ENCODE results near the gene AFAP1L2.
"Not testable (repeated sequence)": the region's sequence is repeated elsewhere in the genome, so short reads cannot be mapped to it uniquely, and the experiment has no call there.

Gene AFAP1L2

DNA sequence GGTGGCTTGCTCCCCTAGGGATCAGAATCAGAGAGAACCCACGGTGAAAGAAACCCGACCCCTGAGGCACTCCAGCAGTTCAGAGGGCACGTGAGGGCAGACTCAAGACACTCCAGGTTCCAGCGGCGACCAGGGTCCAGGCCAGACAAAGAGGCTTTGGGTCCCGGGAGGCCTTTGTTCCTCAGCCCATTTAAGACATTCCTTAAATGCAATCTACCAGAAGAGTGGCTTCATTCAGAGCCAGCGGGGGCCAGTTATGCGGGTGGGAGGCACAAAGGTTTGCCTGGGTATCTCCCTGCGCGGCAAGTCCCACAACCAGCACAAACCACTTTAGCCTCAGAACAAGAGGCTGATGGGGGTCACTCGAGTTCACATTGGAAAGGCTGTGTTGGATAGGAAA is 53.6 kb downstream of the AFAP1L2 start:
- no peaks in the 10 kb centered on the region for H3K36me3 ChIP-seq (ENCODE audit: control insufficient read depth, insufficient read depth, low read length)
- no peak overlapping the region for H3K27ac ChIP-seq (ENCODE audit: low read length)
- H3K4me1 ChIP-seq (ENCODE audit: control insufficient read depth, insufficient read depth, low read length), result no peaks in the 10 kb centered on the region
- H3K4me3 ChIP-seq (ENCODE audit: low read length), result no peak overlapping the region
- no peaks in the 10 kb centered on the region for H3K9me3 ChIP-seq (ENCODE audit: control insufficient read depth, insufficient read depth, low read length)
- no peak for DNase-seq (ENCODE audit: low read depth, low spot score)
- WGBS (ENCODE audit: insufficient coverage, insufficient read length), result no CpG with 5 or more reads among the region's 11 CpGs
- no peaks in the 10 kb centered on the region for H3K27me3 ChIP-seq (ENCODE audit: control insufficient read depth, insufficient read depth, low read length)

DNA sequence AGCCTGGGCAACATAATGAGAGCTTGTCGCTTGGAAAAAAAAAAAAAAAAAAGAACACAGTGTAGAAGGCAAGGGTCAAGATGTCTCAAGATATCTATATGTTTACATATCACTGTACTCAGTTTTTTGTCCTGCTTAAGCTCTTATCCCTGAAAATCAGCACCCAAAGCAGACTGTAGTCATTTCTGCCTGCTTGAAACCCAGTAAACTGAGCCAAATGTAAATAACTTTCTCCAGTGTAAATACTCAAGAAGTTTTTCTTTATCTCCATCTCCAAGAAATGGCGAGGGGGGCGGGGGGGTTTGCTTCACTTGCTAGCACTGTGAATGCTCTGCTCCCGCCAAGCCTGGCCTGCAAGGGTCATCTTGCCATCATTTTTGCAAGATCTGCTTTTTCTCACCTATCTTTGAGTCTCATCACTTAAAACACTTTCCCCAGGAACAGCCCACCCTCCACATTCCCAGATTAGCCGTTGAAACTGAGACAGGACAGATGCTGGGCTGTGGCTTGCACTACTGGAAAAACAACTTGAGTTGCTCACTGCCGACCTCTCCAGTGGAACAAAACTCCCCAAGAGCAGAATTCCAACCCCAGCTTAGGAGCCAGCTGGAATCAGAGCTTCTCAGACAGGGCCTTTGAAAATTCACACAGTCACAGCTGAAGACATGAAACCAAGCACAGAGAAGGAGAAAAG is 54.6 kb downstream of the AFAP1L2 start:
- DNase-seq (ENCODE audit: low read depth, low spot score), result no peak
- H3K4me1 ChIP-seq (ENCODE audit: control insufficient read depth, insufficient read depth, low read length), result no peaks in the 10 kb centered on the region
- WGBS (ENCODE audit: insufficient coverage, insufficient read length), result no CpG with 5 or more reads among the region's 6 CpGs
- no peak overlapping the region for H3K27ac ChIP-seq (ENCODE audit: low read length)
- H3K27me3 ChIP-seq (ENCODE audit: control insufficient read depth, insufficient read depth, low read length), result no peaks in the 10 kb centered on the region
- no peak overlapping the region for H3K4me3 ChIP-seq (ENCODE audit: low read length)
- no peaks in the 10 kb centered on the region for H3K36me3 ChIP-seq (ENCODE audit: control insufficient read depth, insufficient read depth, low read length)
- no peaks in the 10 kb centered on the region for H3K9me3 ChIP-seq (ENCODE audit: control insufficient read depth, insufficient read depth, low read length)

DNA sequence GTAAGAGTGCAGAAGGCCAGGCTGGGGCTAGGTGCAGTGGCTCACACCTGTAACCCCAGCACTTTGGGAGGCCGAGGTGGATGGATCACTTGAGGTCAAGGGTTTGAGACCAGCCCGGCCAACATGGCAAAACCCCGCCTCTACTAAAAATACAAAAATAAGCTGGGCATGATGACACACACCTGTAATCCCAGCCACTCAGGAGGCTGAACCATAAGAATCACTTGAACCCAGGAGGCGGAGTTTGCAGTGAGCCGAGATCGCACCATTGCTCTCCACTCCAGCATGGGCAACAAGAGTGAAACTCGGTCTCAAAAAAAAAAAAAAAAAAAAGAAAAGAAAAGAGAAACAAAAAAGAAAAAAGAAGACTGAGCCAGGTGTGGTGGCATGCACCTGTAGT is 55.2 kb downstream of the AFAP1L2 start:
- WGBS (ENCODE audit: insufficient coverage, insufficient read length), result no CpG with 5 or more reads among the region's 7 CpGs

DNA sequence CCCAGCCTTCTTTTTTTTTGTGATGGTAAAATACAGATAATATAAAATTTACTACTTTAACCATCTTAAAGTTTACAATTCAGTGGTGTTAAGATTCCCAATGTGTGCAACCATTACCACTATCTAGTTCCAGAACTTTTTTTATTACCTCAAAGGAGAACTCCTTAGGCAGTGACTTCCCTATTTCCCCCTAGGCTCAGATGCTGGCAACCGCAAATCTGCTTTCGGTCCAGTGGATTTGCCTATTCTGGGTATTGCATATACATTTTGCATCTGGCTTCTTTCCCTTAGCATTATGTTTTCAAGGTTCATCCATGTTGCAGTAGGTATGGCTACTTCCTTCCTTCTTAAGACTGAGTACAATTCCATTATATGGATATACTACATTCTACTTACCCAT is 56.5 kb downstream of the AFAP1L2 start:
- H3K4me3 ChIP-seq (ENCODE audit: low read length), result no peak overlapping the region
- no peaks in the 10 kb centered on the region for H3K9me3 ChIP-seq (ENCODE audit: control insufficient read depth, insufficient read depth, low read length)
- no peaks in the 10 kb centered on the region for H3K36me3 ChIP-seq (ENCODE audit: control insufficient read depth, insufficient read depth, low read length)
- no peaks in the 10 kb centered on the region for H3K27me3 ChIP-seq (ENCODE audit: control insufficient read depth, insufficient read depth, low read length)
- no peak for DNase-seq (ENCODE audit: low read depth, low spot score)
- H3K4me1 ChIP-seq (ENCODE audit: control insufficient read depth, insufficient read depth, low read length), result no peaks in the 10 kb centered on the region
- no CpG with 5 or more reads among the region's 2 CpGs for WGBS (ENCODE audit: insufficient coverage, insufficient read length)
- H3K27ac ChIP-seq (ENCODE audit: low read length), result no peak overlapping the region

More for the DNA sequence above, 55.2 kb downstream of the AFAP1L2 start:
- DNase-seq (ENCODE audit: low read depth, low spot score); H3K4me3 ChIP-seq (ENCODE audit: low read length); H3K36me3 ChIP-seq (ENCODE audit: control insufficient read depth, insufficient read depth, low read length); H3K9me3 ChIP-seq (ENCODE audit: control insufficient read depth, insufficient read depth, low read length); H3K4me1 ChIP-seq (ENCODE audit: control insufficient read depth, insufficient read depth, low read length); H3K27ac ChIP-seq (ENCODE audit: low read length); H3K27me3 ChIP-seq (ENCODE audit: control insufficient read depth, insufficient read depth, low read length): not testable (repeated sequence)

DNA sequence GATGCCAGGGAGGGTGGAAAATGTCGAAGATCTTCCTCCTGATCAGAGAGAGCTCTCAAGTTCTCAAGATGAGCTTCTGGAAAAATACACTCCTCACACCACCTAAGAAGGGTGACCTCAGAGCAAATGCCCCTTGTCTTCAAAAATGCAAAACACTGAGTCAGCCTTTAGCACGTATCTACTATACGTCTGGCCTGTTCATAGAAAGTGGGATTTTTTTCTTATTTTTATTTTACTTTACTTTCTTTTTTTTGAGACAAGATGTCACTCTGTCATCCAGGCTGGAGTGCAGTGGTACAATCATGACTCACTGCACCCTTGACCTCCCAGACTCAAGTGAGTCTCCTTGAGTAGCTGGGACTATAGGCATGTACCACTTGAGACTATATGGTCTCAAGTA is 57.1 kb downstream of the AFAP1L2 start:
- WGBS (ENCODE audit: insufficient coverage, insufficient read length), result no CpG with 5 or more reads among the region's 3 CpGs
- DNase-seq (ENCODE audit: low read depth, low spot score), result no peak
- no peak overlapping the region for H3K4me3 ChIP-seq (ENCODE audit: low read length)
- H3K36me3 ChIP-seq (ENCODE audit: control insufficient read depth, insufficient read depth, low read length), result no peaks in the 10 kb centered on the region
- H3K4me1 ChIP-seq (ENCODE audit: control insufficient read depth, insufficient read depth, low read length), result no peaks in the 10 kb centered on the region
- no peaks in the 10 kb centered on the region for H3K9me3 ChIP-seq (ENCODE audit: control insufficient read depth, insufficient read depth, low read length)
- H3K27ac ChIP-seq (ENCODE audit: low read length), result no peak overlapping the region
- no peaks in the 10 kb centered on the region for H3K27me3 ChIP-seq (ENCODE audit: control insufficient read depth, insufficient read depth, low read length)

DNA sequence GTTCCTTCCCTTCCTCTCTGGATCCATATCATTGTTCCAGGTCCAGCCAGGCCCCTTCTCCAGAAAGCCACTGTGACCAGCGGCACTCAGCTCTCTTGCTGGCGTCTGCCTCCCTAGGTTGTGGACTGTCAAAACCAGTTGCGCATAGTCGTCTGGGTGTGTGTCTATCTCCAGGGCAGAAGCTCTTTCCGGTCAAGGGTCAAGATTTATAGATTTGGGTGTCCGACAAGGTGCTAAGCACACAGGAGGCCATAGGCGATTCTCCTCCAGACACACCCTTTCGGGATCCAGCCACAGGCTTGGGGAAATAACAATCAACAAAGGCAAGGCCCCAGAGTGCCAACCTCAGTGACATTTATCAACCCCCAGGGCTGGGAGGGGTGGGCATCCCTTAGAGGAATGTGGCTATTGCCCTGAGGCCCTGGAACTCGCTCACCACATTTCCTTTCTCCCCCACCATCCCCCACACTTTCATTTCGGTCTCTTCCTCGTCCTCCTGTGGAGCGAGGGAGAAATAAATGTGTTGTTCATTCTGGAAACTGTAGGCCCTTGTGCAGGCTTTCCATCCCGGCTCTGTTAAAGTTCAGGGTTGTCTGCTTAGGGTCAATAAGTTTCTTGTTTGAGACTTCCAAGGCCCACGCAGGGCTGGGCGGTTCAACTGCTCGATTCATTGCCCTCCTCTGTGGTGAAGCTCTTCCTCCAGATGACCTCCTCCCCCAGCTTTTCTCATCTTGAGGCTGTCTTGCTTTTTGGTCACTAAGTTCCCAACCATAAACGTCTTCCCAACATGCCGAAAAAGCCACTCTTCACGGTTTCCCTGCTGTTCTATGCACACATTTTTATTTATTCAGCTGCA is 57.9 kb downstream of the AFAP1L2 start:
- H3K27me3 ChIP-seq (ENCODE audit: control insufficient read depth, insufficient read depth, low read length), result no peaks in the 10 kb centered on the region

DNA sequence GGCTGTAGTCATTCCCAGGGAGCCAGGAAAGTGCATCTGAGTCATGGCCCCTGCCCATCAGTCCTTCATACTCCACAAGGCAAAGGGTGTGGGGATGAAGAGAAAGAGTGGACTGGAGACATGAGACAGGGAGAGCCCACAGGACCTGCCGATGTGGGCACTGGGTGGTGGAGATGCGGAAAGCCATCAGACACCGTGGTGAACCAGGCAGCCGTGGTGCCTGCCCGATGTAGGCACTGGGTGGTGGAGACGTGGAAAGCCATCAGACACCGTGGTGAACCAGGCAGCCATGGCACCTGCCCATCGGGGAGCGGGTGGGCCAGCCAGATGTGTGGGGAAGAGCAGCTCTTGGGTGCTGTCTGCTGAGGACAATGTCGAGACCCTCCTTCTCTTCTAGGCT is 58.6 kb downstream of the AFAP1L2 start:
- DNase-seq (ENCODE audit: low read depth, low spot score), result no peak
- Histone ChIP-seq H3K9me3 (ENCODE audit: control insufficient read depth, insufficient read depth, low read length) (no peaks in the 10 kb centered on the region), H3K27me3 (ENCODE audit: control insufficient read depth, insufficient read depth, low read length) (no peaks in the 10 kb centered on the region), H3K4me1 (ENCODE audit: control insufficient read depth, insufficient read depth, low read length) (no peaks in the 10 kb centered on the region), H3K27ac (ENCODE audit: low read length) (no peak overlapping the region), H3K4me3 (ENCODE audit: low read length) (no peak overlapping the region), H3K36me3 (ENCODE audit: control insufficient read depth, insufficient read depth, low read length) (no peaks in the 10 kb centered on the region)
- WGBS (ENCODE audit: insufficient coverage, insufficient read length), result no CpG with 5 or more reads among the region's 10 CpGs

More for the DNA sequence above, 57.9 kb downstream of the AFAP1L2 start:
- DNase-seq (ENCODE audit: low read depth, low spot score), result no peak
- Histone ChIP-seq H3K4me3 (ENCODE audit: low read length) (no peak overlapping the region), H3K36me3 (ENCODE audit: control insufficient read depth, insufficient read depth, low read length) (no peaks in the 10 kb centered on the region), H3K27ac (ENCODE audit: low read length) (no peak overlapping the region), H3K9me3 (ENCODE audit: control insufficient read depth, insufficient read depth, low read length) (no peaks in the 10 kb centered on the region), H3K4me1 (ENCODE audit: control insufficient read depth, insufficient read depth, low read length) (no peaks in the 10 kb centered on the region)
- WGBS (ENCODE audit: insufficient coverage, insufficient read length), result no CpG with 5 or more reads among the region's 19 CpGs

DNA sequence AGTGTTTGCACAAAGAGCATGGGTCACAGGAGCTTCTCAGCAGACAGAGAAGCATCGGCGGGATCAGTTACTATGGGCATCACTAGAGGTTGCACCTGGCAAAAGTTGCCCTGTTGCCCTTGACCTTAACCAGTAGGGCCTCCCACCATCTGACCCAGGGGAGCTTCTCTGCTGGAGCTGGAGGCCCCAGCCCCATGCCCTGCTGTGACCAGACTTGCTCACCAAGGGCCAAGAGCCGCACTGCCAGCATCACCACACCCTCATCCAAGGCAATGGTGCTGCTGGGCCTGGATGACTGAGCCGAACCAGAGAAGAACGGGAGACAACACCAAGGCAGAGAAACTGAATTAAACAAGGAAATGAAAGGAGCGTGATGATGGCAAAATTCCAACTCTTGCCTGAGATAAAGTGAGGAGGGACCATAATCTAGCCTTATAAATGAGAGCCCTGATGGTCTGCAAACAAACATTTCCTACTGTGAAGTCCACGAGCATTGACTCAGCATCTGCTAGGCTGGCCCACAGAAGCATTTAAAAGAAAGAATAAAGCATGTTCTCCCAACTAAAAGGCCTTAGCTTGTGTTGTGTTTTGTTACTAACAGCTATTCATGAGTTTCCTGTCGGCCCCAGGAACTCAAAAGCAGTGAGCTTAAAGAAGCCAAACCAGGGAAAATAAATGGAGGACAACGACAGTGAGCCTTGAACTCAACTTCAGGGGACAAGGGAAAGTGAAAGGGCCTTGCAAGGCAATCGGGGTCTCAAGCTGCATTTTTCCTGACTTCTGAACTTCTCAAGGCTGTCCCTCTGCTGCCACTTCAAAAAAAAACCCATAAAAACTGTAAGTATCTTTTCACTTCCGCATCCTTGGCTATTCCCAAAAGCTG is 60.4 kb downstream of the AFAP1L2 start:
- no CpG with 5 or more reads among the region's 11 CpGs for WGBS (ENCODE audit: insufficient coverage, insufficient read length)
- H3K27ac ChIP-seq (ENCODE audit: low read length), result no peak overlapping the region

DNA sequence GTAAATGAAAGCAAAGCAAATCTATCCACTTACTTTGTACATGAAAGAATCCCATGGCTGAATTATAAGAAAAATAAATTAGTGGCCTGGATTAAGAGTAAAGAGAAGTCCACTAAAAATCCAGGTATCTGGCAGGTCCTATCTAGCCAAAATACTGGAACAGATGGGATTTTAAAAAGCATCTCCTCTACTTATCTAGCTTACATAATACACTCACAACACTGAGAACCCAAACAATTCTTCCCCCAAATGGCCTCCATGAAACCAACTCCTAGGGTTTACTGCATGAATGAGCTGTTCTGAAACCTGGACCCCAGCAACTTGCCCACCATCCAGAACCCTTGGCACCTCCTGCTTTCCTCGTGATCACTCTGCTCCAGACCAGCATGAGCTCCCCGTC is 61.3 kb downstream of the AFAP1L2 start:
- Histone ChIP-seq H3K4me3 (ENCODE audit: low read length) (no peak overlapping the region), H3K27me3 (ENCODE audit: control insufficient read depth, insufficient read depth, low read length) (no peaks in the 10 kb centered on the region), H3K4me1 (ENCODE audit: control insufficient read depth, insufficient read depth, low read length) (peaks cover 2% of the 10 kb centered on the region; the same call in 1 of the 2 replicates), H3K36me3 (ENCODE audit: control insufficient read depth, insufficient read depth, low read length) (no peaks in the 10 kb centered on the region), H3K27ac (ENCODE audit: low read length) (no peak overlapping the region), H3K9me3 (ENCODE audit: control insufficient read depth, insufficient read depth, low read length) (no peaks in the 10 kb centered on the region)
- no CpG with 5 or more reads among the region's 2 CpGs for WGBS (ENCODE audit: insufficient coverage, insufficient read length)
- DNase-seq (ENCODE audit: low read depth, low spot score), result no peak

More for the DNA sequence above, 60.4 kb downstream of the AFAP1L2 start:
- no peaks in the 10 kb centered on the region for H3K9me3 ChIP-seq (ENCODE audit: control insufficient read depth, insufficient read depth, low read length)
- H3K4me1 ChIP-seq (ENCODE audit: control insufficient read depth, insufficient read depth, low read length), result no peaks in the 10 kb centered on the region
- no peaks in the 10 kb centered on the region for H3K36me3 ChIP-seq (ENCODE audit: control insufficient read depth, insufficient read depth, low read length)
- no peak for DNase-seq (ENCODE audit: low read depth, low spot score)
- H3K4me3 ChIP-seq (ENCODE audit: low read length), result no peak overlapping the region
- H3K27me3 ChIP-seq (ENCODE audit: control insufficient read depth, insufficient read depth, low read length), result no peaks in the 10 kb centered on the region

DNA sequence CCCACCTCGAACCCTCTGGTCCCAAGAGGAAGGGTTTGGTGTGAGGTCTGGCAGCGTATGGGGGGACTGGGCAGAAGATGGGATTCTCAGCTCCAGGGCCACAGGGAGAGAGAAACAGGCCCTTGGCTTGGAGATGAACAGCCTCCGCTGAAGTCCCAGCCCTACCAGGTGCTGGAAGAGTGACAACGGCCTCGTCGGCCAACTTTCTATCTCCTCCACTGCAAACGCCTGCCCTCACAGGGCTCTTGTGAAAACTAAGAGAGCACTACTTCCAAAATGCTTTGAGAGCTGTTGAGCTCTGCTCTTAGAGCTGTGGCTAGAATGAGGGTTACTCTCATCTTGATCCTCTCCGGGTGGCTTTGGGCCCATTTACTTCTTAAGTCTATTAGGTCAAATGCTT is 63.5 kb downstream of the AFAP1L2 start:
- no peaks in the 10 kb centered on the region for H3K9me3 ChIP-seq (ENCODE audit: control insufficient read depth, insufficient read depth, low read length)
- no peak overlapping the region for H3K27ac ChIP-seq (ENCODE audit: low read length)
- H3K4me1 ChIP-seq (ENCODE audit: control insufficient read depth, insufficient read depth, low read length), result peaks cover 7% of the 10 kb centered on the region
- no peaks in the 10 kb centered on the region for H3K27me3 ChIP-seq (ENCODE audit: control insufficient read depth, insufficient read depth, low read length)
- DNase-seq (ENCODE audit: low read depth, low spot score), result no peak
- H3K36me3 ChIP-seq (ENCODE audit: control insufficient read depth, insufficient read depth, low read length), result no peaks in the 10 kb centered on the region
- WGBS (ENCODE audit: insufficient coverage, insufficient read length), result no CpG with 5 or more reads among the region's 8 CpGs
- no peak overlapping the region for H3K4me3 ChIP-seq (ENCODE audit: low read length)

All from iPS DF 6.9 (cell line).